GM12874 (cell line): ENCODE results near the gene IL17B.

Experiments used
- TF ChIP-seq, protein P1 (sequence below): IDR thresholded peaks from 2 replicates; pipeline ENCODE4 v1.5.1; 2011; ENCODE audit warnings: low read depth, mild to moderate bottlenecking, control low read depth, low read length, moderate library complexity; ENCODE audit not compliant: insufficient read depth

IL17B gene

DNA sequence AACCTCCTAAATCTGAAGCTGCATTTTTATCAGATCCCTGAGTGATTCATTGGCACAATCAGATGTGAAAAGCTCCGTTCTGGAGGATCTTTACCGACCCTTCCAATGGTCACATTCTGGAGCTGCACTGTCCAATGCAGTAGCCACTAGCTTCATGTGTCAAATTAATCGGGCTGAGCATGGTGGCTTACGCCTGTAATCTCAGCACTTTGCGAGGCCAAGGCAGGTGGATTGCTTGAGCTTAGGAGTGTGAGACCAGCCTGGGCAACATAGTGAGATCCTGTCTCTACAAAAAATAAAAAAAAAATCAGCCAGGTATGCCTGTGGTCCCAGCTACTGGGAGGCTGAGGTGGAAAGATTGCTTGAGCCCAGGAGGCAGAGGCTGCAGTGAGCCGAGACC is 3.7 kb downstream of the IL17B start:
- TF ChIP-seq, protein P1, sequence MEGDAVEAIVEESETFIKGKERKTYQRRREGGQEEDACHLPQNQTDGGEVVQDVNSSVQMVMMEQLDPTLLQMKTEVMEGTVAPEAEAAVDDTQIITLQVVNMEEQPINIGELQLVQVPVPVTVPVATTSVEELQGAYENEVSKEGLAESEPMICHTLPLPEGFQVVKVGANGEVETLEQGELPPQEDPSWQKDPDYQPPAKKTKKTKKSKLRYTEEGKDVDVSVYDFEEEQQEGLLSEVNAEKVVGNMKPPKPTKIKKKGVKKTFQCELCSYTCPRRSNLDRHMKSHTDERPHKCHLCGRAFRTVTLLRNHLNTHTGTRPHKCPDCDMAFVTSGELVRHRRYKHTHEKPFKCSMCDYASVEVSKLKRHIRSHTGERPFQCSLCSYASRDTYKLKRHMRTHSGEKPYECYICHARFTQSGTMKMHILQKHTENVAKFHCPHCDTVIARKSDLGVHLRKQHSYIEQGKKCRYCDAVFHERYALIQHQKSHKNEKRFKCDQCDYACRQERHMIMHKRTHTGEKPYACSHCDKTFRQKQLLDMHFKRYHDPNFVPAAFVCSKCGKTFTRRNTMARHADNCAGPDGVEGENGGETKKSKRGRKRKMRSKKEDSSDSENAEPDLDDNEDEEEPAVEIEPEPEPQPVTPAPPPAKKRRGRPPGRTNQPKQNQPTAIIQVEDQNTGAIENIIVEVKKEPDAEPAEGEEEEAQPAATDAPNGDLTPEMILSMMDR: no peak

GRCh38 chr5:149374801-149375200 is 4.3 kb downstream of the IL17B start:
- TF ChIP-seq, protein P1: no peak

- TF ChIP-seq, protein P1: no peak
Observed at GRCh38 chr5:149374303-149374702, 4.8 kb downstream of the IL17B start.

DNA sequence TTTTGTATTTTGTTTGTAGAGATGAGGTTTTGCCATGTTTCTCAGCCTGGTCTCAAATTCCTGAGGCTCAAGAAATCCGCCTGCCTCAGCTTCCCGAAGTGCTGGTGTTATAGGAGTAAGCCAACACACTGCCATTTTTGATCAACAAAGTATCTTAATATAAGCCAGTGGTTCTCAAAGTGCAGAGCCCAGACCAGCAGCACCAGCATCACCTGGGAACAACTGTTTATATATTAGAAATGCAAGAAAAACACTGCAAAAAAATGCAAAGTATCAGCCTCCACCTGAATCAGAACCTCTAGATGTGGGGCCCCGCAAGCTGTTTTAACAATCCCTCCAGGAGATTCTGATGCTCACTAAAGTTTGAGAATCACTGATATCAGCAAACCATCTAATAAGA is 6.2 kb downstream of the IL17B start:
- TF ChIP-seq, protein P1: no peak

- TF ChIP-seq, protein P1: no peak
Observed at GRCh38 chr5:149372076-149372795, 6.9 kb downstream of the IL17B start.

- TF ChIP-seq, protein P1: peak; percentile 91
Observed at GRCh38 chr5:149371296-149371962, 7.7 kb downstream of the IL17B start.

GRCh38 chr5:149370878-149371277 is 8.2 kb downstream of the IL17B start:
- TF ChIP-seq, protein P1: no peak
